Measurements from ENCODE around the gene PHF13.
"Not testable (repeated sequence)": the region's sequence is repeated elsewhere in the genome, so short reads cannot be mapped to it uniquely, and the experiment has no call there.

The PHF13 gene

DNA sequence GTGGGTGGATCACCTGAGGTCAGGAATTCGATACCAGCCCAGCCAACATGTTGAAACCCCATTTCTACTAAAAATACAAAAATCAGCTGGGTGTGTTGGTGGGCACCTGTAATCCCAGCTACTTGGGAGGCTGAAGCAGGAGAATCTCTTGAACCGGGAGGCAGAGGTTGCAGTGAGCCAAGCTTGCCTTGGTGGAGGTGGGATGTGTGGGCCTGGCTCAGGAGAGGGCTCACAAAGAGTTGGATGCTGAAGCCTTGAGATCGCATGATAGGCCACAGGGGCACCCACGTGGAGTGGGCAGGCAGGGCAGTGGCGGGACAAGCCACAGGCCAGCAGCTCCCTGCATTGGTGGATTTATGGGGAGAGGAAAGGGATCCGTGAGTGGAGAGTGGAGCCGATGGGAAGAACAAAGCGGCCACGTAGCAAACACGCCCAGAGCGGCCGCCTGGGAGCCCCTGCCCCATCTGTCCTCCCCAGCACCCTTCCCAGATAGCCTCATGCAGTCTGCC lies 15.5 kb downstream of the PHF13 start:
- no peak for DNase-seq (ENCODE audit: low read depth)

- no peak for DNase-seq (ENCODE audit: low read depth)
These were observed 16.5 kb downstream of the PHF13 start for GRCh38 chr1:6630027-6630426.

DNA sequence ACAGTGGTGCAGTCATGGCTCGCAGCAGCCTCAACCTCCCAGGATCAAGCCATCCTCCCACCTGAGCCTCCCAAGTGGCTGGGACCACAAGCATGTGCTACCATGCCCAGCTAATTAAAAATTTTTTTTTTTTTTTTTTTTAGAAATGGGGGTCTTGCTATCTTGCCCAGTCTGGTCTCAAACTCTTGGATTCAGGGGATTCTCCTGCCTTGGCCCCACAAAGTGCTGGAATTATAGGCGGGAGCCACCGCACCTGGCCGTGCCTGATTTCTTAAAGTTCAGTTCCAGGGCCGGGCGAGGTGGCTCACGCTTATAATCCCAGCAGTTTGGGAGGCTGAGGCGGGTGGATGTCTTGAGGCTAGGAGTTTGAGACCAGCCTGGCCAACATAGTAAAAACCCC lies 17.5 kb downstream of the PHF13 start:
- DNase-seq (ENCODE audit: low read depth): no peak

DNA sequence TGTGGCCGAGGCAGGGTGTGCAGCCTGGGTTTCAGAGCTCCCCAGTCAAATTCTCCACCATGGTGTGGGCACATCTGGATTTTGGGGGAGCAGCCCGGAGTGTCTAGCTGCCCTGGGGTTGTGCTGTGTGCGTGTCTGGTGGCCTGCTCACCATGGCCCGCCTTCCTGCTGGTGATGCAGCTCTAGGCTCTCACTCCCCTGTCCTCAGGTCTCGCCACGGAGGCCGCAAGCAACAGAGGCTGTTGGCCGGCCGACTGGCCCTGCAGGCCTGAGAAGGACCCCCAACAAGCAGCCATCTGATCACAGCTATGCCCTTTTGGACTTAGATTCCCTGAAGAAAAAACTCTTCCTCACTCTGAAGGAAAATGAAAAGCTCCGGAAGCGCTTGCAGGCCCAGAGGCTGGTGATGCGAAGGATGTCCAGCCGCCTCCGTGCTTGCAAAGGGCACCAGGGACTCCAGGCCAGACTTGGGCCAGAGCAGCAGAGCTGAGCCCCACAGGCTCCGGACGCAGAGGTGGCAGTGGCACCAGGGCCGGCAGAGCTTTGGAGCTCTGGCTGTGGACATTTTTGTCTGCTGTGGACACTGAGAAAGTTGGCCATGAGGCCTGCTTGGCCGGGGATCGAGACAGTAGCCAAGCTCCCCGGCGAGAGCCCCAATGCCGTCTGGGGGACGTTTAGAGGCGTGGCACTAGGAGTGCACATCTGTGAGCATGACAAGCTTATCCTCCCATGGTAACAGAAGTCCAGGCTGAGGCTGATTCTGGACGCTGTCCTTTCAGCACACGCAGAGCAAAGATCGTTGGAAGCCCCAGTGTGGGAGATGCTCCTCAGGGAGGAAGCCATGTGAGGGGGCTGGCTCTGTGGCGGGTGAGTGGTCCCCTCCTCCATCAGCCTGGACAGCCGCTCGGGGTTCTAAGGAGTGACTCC lies 19.3 kb downstream of the PHF13 start:
- no peak for DNase-seq (ENCODE audit: low read depth)

- no peak for DNase-seq (ENCODE audit: low read depth)
These were observed 21.0 kb downstream of the PHF13 start for GRCh38 chr1:6634371-6635052.

GRCh38 chr1:6635161-6635909 lies 21.8 kb downstream of the PHF13 start:
- DNase-seq (ENCODE audit: low read depth): no peak

DNA sequence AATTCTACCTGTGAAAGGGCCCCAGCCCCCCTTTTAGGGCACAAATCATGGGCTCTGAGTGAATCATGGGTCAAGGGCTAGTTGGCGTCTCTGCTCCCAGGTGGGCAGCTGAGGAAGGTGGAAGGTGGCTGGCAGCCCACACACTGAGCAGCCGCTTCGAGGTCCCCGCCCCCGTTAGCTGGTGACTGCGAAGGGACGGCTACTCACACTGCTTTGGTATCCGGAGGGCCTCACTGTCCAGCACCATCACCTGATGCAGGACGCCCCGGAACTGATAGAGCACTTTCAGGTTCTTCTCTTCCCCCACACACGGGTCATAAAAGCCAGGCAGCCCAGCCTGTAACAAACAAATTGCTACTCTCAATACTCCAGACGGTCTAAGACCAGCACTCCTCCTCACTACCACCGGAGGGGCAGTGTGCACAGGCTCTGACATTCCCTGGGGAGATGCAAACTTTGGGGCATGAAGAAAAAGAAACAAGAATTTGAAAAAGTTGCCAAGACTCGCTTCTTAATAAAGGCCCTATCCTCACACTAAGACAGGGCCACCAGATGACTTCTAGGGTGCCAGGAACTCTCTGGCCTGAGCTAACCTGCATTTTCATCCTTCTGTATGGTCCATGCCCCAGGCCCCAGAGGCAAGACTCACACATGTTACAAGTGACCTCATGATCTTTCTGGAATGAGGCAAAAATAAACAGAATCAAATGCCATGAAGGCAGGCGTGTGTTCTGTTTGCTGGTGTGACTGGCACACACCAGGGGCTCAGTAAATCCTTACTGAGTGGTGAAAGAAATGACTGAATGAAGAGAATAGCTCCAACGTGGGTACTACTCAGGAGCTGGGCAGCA lies 22.6 kb downstream of the PHF13 start:
- DNase-seq (ENCODE audit: low read depth): no peak

DNA sequence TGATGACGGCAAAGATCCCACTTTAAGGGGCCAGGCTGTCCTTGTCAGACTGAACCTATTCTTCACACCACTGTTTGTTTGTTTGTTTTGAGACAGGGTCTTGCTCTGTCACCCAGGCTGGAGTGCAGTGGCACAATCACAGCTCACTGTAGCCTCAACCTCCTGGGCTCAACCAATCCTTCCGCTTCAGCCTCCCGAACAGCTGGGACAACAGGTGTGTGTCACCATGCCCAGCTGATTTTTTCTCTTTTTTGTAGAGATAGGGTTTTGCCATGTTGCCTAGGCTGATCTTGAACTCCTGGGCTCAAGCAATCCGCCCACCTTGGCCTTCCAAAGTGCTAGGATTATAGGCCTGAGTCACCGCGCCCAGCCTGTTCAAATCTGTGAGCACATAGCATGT lies 23.2 kb downstream of the PHF13 start:
- DNase-seq (ENCODE audit: low read depth): not testable (repeated sequence)

- no peak for DNase-seq (ENCODE audit: low read depth)
These were observed 24.2 kb downstream of the PHF13 start for GRCh38 chr1:6637770-6638169.

DNA sequence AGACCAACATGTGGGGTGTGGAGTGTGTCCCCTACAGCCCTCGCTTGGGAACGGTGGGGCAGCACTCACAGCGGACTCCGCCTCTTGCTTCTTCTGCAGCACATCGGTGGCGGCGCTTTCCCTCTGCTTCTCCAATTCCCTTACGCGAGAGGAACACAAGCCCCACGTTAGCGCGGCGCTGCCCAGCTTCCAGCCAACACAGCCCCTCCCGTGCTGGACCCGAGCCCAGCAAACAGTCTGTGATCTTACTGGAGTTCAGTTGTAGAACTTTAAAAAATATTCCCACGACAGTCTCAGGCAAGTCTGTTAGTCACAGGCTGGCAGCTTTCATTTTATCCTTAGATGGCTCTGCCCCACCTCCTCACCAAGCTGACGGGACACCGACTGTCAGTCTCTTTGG lies 24.7 kb downstream of the PHF13 start:
- DNase-seq (ENCODE audit: low read depth): peak; percentile 82

- DNase-seq (ENCODE audit: low read depth): not testable (repeated sequence)
These were observed 27.3 kb downstream of the PHF13 start for GRCh38 chr1:6640867-6641266.

GRCh38 chr1:6645018-6645417 lies 31.5 kb downstream of the PHF13 start:
- no peak for DNase-seq (ENCODE audit: low read depth)

GRCh38 chr1:6646499-6647148 lies 33.1 kb downstream of the PHF13 start:
- peak; percentile 45 for DNase-seq (ENCODE audit: low read depth)

- no peak for DNase-seq (ENCODE audit: low read depth)
These were observed 35.0 kb downstream of the PHF13 start for GRCh38 chr1:6648556-6648955.

DNA sequence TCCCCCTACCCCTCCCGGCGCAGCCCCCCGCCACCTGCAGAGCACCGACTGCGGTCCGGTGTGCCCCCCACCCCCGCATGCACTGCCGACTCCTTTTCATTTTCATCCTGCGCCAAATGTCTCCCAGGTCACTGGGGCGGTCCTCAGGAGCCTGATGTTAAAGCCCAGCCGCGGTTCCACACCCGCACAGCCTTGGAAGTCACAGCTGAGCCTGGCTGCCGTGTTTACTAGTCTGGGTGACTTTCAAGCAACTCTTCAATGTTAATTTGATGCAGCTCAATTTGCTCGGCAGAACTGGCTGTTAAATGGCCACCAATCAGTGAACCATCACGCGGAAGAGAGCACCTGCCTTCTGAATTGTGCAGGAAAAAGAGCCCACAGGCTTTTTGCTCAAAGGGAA lies 38.4 kb downstream of the PHF13 start:
- no peak for DNase-seq (ENCODE audit: low read depth)

GRCh38 chr1:6652986-6653385 lies 39.5 kb downstream of the PHF13 start:
- DNase-seq (ENCODE audit: low read depth): no peak

GRCh38 chr1:6653436-6654290 lies 40.1 kb downstream of the PHF13 start:
- DNase-seq (ENCODE audit: low read depth): no peak

GRCh38 chr1:6657138-6657537 lies 43.6 kb downstream of the PHF13 start:
- no peak for DNase-seq (ENCODE audit: low read depth)

DNA sequence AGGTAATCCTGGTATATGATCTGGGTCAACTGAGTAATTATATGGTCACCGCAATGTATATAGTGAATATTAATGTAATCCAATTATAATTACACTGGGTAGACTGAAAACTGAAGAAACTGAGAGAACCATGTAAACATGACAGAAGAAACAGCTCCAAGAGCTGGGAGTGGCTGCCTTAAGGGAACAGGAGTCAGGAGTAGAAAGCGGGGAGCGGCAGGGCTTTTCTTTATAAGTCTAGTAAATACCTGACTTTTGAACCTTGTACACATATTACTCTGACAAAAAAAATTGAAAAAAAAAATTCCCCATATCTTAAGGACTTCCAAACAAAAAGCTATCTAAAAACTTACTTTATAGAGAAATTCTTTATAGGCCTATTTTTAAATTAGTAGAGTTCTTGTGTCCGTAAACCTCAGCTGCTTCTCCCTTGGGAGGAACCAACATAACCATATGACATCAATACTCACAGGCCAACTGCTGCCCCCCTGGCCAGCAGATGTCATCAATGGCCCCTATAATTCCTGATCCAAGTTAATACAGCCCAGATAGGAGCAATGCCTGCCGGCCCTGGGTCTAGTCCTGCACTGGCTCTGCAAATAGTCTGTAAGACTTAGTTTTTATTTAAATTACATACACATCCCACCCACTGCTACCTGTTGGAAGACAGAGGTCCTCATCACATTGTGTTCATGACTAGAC lies 45.0 kb downstream of the PHF13 start:
- DNase-seq (ENCODE audit: low read depth): no peak
